IMR-90 (cell line): Measurements from ENCODE around the gene ALPI. TPM values are rescaled to one million over a fixed set of nuclear protein-coding genes. Genes with fewer than 3 reads are reported as not detected.

ENCODE experiments used
- ATAC-seq: fragments of 200-7000 bp; cut with Tn5 transposase; 2 replicates; pipeline ENCODE4 v1.9.1; 2020; ENCODE audit warnings: low read depth, mild to moderate bottlenecking, moderate library complexity
- BruUV-seq: library from RNA; stranded (reverse); fragments of 400-500 nt; replicated peaks from 2 replicates; lab custom pipeline; 2021; lab: Mats Ljungman, UMichigan
- CTCF ChIA-PET: fragments of 300-600 bp; formaldehyde crosslinking; extraction: SDS; loops from one replicate; lab custom pipeline; 2021; ENCODE audit warnings: antibody characterized with exemption; lab: Yijun Ruan, JAX
- POLR2A ChIA-PET: fragments of 300-600 bp; sonication (Branson Sonifier 250); formaldehyde crosslinking; loops from one replicate; lab custom pipeline; 2022; ENCODE audit warnings: antibody characterized with exemption; ENCODE audit not compliant: unreplicated experiment; lab: Charles Lee
- DNase-seq: peaks from one replicate; pipeline ENCODE4 v3.0.0; 2013
- H2AFZ ChIP-seq: replicated peaks from 2 replicates; pipeline ENCODE3; 2013; ENCODE audit warnings: low read length, mild to moderate bottlenecking; ENCODE audit not compliant: poor library complexity
- H2AK5ac ChIP-seq: 2 replicates; pipeline ENCODE4 v1.6.1; 2013; ENCODE audit warnings: low read depth, low read length, inconsistent platforms
- H2AK9ac ChIP-seq: replicated peaks from 2 replicates; pipeline ENCODE3; 2013; ENCODE audit warnings: mild to moderate bottlenecking, low read depth, low read length, moderate library complexity; ENCODE audit not compliant: poor library complexity
- H2BK120ac ChIP-seq: 2 replicates; pipeline ENCODE4 v1.6.1; 2013; ENCODE audit warnings: low read depth, low read length, inconsistent platforms
- H2BK15ac ChIP-seq: 3 replicates; pipeline ENCODE4 v1.6.1; 2013; ENCODE audit warnings: low read depth, low read length, inconsistent platforms
- H2BK20ac ChIP-seq: 2 replicates; pipeline ENCODE4 v1.6.1; 2013; ENCODE audit warnings: low read depth, mild to moderate bottlenecking, inconsistent platforms, low read length, moderate library complexity
- H2BK5ac ChIP-seq: 2 replicates; pipeline ENCODE4 v1.6.1; 2013; ENCODE audit warnings: mild to moderate bottlenecking, low read depth, low read length, inconsistent platforms; ENCODE audit not compliant: poor library complexity, severe bottlenecking
- H3K14ac ChIP-seq: replicated peaks from 2 replicates; pipeline ENCODE4 v1.6.1; 2013; ENCODE audit warnings: low read depth, low read length, inconsistent platforms
- H3K18ac ChIP-seq: 2 replicates; pipeline ENCODE4 v1.6.1; 2013; ENCODE audit warnings: low read depth, low read length, control low read depth
- H3K23ac ChIP-seq: 2 replicates; pipeline ENCODE4 v1.6.1; 2013; ENCODE audit warnings: low read depth, low read length, inconsistent platforms
- H3K27ac ChIP-seq: 2 replicates; pipeline ENCODE4 v1.5.1; 2013; ENCODE audit warnings: mild to moderate bottlenecking, control low read depth, low read length; ENCODE audit not compliant: insufficient read depth
- H3K27me3 ChIP-seq: 2 replicates; pipeline ENCODE4 v1.6.1; 2013; ENCODE audit warnings: low read length; ENCODE audit not compliant: control insufficient read depth, insufficient read depth
- H3K36me3 ChIP-seq: 2 replicates; pipeline ENCODE4 v1.6.1; 2013; ENCODE audit warnings: low read length, mixed read lengths; ENCODE audit not compliant: control insufficient read depth, insufficient read depth
- H3K4ac ChIP-seq: 2 replicates; pipeline ENCODE4 v1.6.1; 2013; ENCODE audit warnings: low read depth, low read length, inconsistent platforms
- H3K4me1 ChIP-seq: 2 replicates; pipeline ENCODE4 v1.6.1; 2013; ENCODE audit warnings: low read length, mixed read lengths; ENCODE audit not compliant: control insufficient read depth, insufficient read depth
- H3K4me2 ChIP-seq: 2 replicates; pipeline ENCODE4 v1.6.1; 2013; ENCODE audit warnings: low read depth, mild to moderate bottlenecking, control low read depth, low read length, moderate library complexity
- H3K4me3 ChIP-seq: 2 replicates; pipeline ENCODE4 v1.5.1; 2013; ENCODE audit warnings: low read depth, mild to moderate bottlenecking, control low read depth, low read length, moderate library complexity; ENCODE audit not compliant: insufficient read depth
- H3K56ac ChIP-seq: 2 replicates; pipeline ENCODE4 v1.6.1; 2013; ENCODE audit warnings: low read length, inconsistent platforms; ENCODE audit not compliant: insufficient read depth; ENCODE audit errors: extremely low read depth
- H3K79me1 ChIP-seq, 2 experiments: 2 replicates each; pipeline ENCODE4 v1.6.1; 2013; ENCODE audit warnings: low read length in 2 of 2, inconsistent platforms in 1 of 2, low read depth in 1 of 2
- H3K9ac ChIP-seq: 2 replicates; pipeline ENCODE4 v1.6.1; 2013; ENCODE audit warnings: low read depth, low read length, control low read depth
- H3K9me1 ChIP-seq: 2 replicates; pipeline ENCODE4 v1.6.1; 2013; ENCODE audit warnings: low read length, inconsistent platforms; ENCODE audit not compliant: insufficient read depth
- H3K9me3 ChIP-seq: 2 replicates; pipeline ENCODE4 v1.6.1; 2013; ENCODE audit warnings: low read length; ENCODE audit not compliant: control insufficient read depth, insufficient read depth
- H4K20me1 ChIP-seq: 2 replicates; pipeline ENCODE4 v1.6.1; 2013; ENCODE audit warnings: low read length, inconsistent platforms; ENCODE audit not compliant: insufficient read depth
- H4K5ac ChIP-seq: 2 replicates; pipeline ENCODE4 v1.6.1; 2013; ENCODE audit warnings: mild to moderate bottlenecking, low read depth, low read length, control low read depth
- H4K8ac ChIP-seq, 2 experiments: 2 replicates each; pipeline ENCODE4 v1.6.1; 2013; ENCODE audit warnings: low read depth in 2 of 2, low read length in 2 of 2, control low read depth in 1 of 2, inconsistent platforms in 1 of 2
- H4K91ac ChIP-seq: 2 replicates; pipeline ENCODE4 v1.6.1; 2013; ENCODE audit warnings: low read depth, low read length, inconsistent platforms; ENCODE audit not compliant: insufficient read depth
- CEBPB ChIP-seq: IDR thresholded peaks from 2 replicates; pipeline ENCODE4 v1.6.1; 2012; ENCODE audit warnings: low read depth, low read length, improper control_type of control experiment
- CHD1 ChIP-seq: IDR thresholded peaks from 2 replicates; pipeline ENCODE4 v1.6.1; 2012; ENCODE audit warnings: low read depth, low read length, improper control_type of control experiment
- ELK1 ChIP-seq: fragments of 150-350 bp; IDR thresholded peaks from 2 replicates; pipeline ENCODE4 v1.6.1; 2016; ENCODE audit warnings: low read depth, mild to moderate bottlenecking, low read length, moderate library complexity, borderline replicate concordance
- FOS ChIP-seq: fragments of 150-350 bp; IDR thresholded peaks from 2 replicates; pipeline ENCODE4 v1.6.1; 2016; ENCODE audit warnings: low read depth, low read length
- MAFK ChIP-seq: IDR thresholded peaks from 2 replicates; pipeline ENCODE4 v1.6.1; 2012; ENCODE audit warnings: low read depth, low read length, improper control_type of control experiment
- MAZ ChIP-seq: IDR thresholded peaks from 2 replicates; pipeline ENCODE4 v1.6.1; 2012; ENCODE audit warnings: low read depth, mild to moderate bottlenecking, low read length, improper control_type of control experiment, moderate library complexity, borderline replicate concordance
- MXI1 ChIP-seq: IDR thresholded peaks from 2 replicates; pipeline ENCODE4 v1.6.1; 2012; ENCODE audit warnings: low read depth, mild to moderate bottlenecking, low read length, moderate library complexity, borderline replicate concordance
- NFE2L2 ChIP-seq: fragments of 150-350 bp; IDR thresholded peaks from 2 replicates; pipeline ENCODE4 v1.6.1; 2016; ENCODE audit warnings: low read depth, mild to moderate bottlenecking, low read length
- POLR2A ChIP-seq: IDR thresholded peaks from 2 replicates; pipeline ENCODE4 v1.6.1; 2012; ENCODE audit warnings: mild to moderate bottlenecking, low read depth, low read length
- RAD21 ChIP-seq: IDR thresholded peaks from 2 replicates; pipeline ENCODE4 v1.6.1; 2012; ENCODE audit warnings: low read length, improper control_type of control experiment
- RCOR1 ChIP-seq: IDR thresholded peaks from 2 replicates; pipeline ENCODE4 v1.6.1; 2012; ENCODE audit warnings: mild to moderate bottlenecking, low read length, improper control_type of control experiment; ENCODE audit not compliant: insufficient replicate concordance
- RFX5 ChIP-seq: IDR thresholded peaks from 2 replicates; pipeline ENCODE4 v1.8.0; 2012; ENCODE audit warnings: low read depth, mild to moderate bottlenecking, low read length, moderate library complexity
- WGBS, 2 experiments: methylation state at CpG; one replicate each; pipeline versions ENCODE4 v1.1.5 to v1.1.7; 2013; ENCODE audit warnings: missing lambda C conversion rate in 2 of 2; ENCODE audit not compliant: insufficient read length in 1 of 2; ENCODE audit errors: extremely low coverage in 2 of 2; 5-methylcytosine and 5-hydroxymethylcytosine counted together
- dilution Hi-C: fragments of 300-500 bp; cut with HindIII; formaldehyde crosslinking; loops from one replicate; pipeline ENCODE4 v1.14.3; 2018; ENCODE audit warnings: low sequenced_read_pairs; ENCODE audit not compliant: unreplicated experiment
- in situ Hi-C: fragments of 300-500 bp; cut with MboI; formaldehyde crosslinking; loops from 3 replicates; pipeline ENCODE4 v1.14.3; 2019; ENCODE audit warnings: low sequenced_read_pairs, inconsistent platforms, mixed read lengths
- intact Hi-C: fragments of 100-400 bp; cut with micrococcal nuclease; formaldehyde crosslinking; loops from 2 replicates; pipeline ENCODE4 v1.10.0; 2022
- polyA plus RNA-seq, 3 experiments: library from polyadenylated mRNA; depleted of rRNA; stranded (reverse); fragments of >200 nt; gene quantifications; 2 replicates each; pipeline ENCODE4 v1.2.3, GENCODE V29; 2012; ENCODE audit warnings: low replicate concordance in 1 of 3
- total RNA-seq: library from RNA; depleted of rRNA; stranded (reverse); fragments of >200 nt; gene quantifications from 2 replicates; pipeline ENCODE4 v1.2.3, GENCODE V29; 2012

The ALPI gene
- total and polyA plus RNA-seq, 2 of the 4 experiments (the other 2 are of a cell fraction) = not detected

- ATAC-seq (no peak), DNase-seq (no peak)
- no peaks in the 10 kb centered on the region for H3K36me3 ChIP-seq
- no peak overlapping the region for H3K18ac ChIP-seq
- no peak overlapping the region for H2AK5ac ChIP-seq
- dilution Hi-C loops = no loop called here
- H3K56ac ChIP-seq = no peak overlapping the region
- H4K91ac ChIP-seq = no peak overlapping the region
- in situ Hi-C loops = no loop called here
- POLR2A ChIA-PET = no interaction called here
- BruUV-seq = no TSS peak
- no peak overlapping the region for H3K9ac ChIP-seq
- H3K27ac ChIP-seq = no peak overlapping the region
- H3K4me1 ChIP-seq = no peaks in the 10 kb centered on the region
- H3K79me1 ChIP-seq = no peaks in the 10 kb centered on the region
- TF ChIP-seq POLR2A (no peak), ELK1 (no peak), MXI1 (no peak), MAZ (no peak), RFX5 (no peak), NFE2L2 (no peak), CEBPB (no peak), RCOR1 (no peak), MAFK (no peak), RAD21 (no peak), CHD1 (no peak), FOS (no peak)
- H2AFZ ChIP-seq = no peak overlapping the region
- no peak overlapping the region for H2BK20ac ChIP-seq
- H3K9me3 ChIP-seq = no peaks in the 10 kb centered on the region
- no peak overlapping the region for H2AK9ac ChIP-seq
- no peak overlapping the region for H2BK15ac ChIP-seq
- no peak overlapping the region for H3K14ac ChIP-seq
- CTCF ChIA-PET = no interaction called here
- H3K4ac ChIP-seq = no peak overlapping the region
- no peak overlapping the region for H3K4me2 ChIP-seq
- H3K9me1 ChIP-seq = no peaks in the 10 kb centered on the region
- no peak overlapping the region for H4K8ac ChIP-seq
- 80% methylated on average over 8 of the region's 12 CpGs; no CpG with 5 or more reads in 1 of the 2 experiments for WGBS, 2 experiments
- no peaks in the 10 kb centered on the region for H4K20me1 ChIP-seq
- no peak overlapping the region for H2BK5ac ChIP-seq
- H3K23ac ChIP-seq = no peak overlapping the region
- intact Hi-C loops = loop anchor here (5.0 kb wide), 2 partner anchors 114 to 299 kb away; no protein-coding TSS in a partner anchor
- H3K4me3 ChIP-seq = no peak overlapping the region
- peaks cover 21% of the 10 kb centered on the region for H3K27me3 ChIP-seq
- H4K5ac ChIP-seq = no peak overlapping the region
- no peak overlapping the region for H2BK120ac ChIP-seq
These were observed 14.8 kb upstream of the ALPI start for GRCh38 chr2:232441147-232441651.
